ENCODE measurements around the gene MAVS.

Gene MAVS

DNA sequence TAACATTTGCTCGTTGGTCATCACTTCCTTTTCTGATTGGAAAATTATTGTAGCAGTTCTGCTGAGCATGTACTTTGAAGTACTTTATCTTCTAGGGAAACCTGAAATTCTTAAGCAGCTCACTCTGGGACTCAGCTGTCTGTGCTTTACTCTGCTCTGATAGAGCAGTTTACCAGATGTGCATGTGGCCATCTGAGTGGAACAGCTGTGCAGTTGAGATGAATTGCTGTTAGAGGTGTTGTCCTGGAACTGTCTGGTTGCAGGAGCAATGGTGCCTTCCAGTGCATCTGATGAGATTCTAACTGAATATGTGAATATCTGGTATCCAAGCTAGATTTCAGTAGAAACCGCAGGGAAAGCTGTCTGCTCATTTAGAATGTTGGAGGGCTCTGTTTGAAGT is 69.7 kb downstream of the MAVS start:
- DNase-seq: no peak

DNA sequence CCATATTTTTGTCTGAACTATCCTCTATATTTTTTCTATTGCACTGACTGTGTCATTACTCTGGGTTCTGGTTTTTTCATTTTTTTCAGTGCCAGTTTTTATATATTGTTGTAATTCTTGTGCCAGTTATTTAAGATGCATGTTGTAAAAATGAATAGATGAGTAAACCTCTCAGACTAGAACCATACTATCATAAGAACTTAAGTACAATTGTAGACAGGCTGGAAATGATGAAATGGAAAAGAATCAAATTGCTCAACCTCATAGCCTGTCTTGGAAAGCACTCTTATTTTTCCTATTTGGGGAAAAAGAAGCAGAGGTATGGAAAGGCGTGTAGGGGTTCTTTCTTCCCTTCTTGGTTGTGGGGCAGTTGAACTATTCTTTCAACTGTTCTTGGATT is 72.7 kb downstream of the MAVS start:
- DNase-seq: no peak

DNA sequence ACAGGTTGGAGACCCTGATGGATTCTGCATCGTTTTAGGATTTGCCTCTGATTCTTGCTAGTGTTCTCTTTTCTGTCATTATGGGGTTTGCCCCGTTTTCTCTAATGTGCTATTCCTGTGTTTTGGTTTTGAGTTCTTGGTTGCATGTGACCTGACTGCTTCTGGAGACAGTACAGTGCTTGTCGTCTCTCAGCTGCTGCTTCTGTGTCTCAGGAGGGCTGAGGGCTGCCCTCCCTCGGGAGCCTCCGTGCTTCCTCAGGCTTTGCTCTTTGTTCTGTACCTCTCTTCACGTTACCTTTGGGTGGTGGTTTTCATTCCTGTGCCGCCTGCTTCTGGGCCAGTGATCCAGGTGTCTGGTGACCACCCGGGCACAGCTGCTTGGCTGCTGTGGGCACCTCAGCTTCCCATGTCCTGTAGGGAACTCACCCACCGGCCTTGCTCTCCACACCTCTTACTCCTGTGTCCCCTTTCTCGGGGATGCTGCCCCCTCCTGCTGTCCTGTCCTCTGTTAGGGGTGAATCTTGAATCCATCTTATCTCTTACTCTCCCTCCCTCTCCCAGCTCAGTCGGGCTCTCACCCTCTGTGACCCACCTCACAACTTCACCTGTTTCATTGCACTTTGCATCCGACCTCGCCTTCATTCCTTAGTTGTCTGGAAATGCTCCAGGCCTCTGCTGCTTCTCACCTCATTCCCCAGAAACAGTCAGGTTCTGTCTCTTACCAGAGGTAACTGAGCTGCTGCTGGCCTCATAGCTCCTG is 75.8 kb downstream of the MAVS start:
- no peak for DNase-seq

- DNase-seq: no peak
Measured at GRCh38 chr20:3922983-3923339, 76.3 kb downstream of the MAVS start.

DNA sequence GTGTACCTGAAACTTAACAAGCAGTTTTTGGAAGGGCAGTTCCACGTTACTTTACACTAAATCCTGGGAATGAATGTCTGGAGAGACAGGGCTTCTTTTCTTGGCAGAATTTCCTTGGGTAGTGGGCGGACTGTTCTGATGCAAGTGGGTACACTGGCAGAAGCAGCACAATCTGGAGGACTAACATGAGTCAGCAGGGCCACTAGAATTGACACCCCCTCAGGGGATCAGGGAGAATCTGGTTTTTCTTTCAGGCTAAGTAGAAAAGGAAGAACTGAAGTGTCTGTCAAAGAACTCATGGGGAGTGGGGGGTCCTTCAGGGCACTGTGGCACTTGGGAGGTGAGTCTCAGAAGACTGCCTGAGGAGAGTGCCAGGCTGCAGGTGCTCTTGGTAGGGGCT is 77.2 kb downstream of the MAVS start:
- DNase-seq: no peak

DNA sequence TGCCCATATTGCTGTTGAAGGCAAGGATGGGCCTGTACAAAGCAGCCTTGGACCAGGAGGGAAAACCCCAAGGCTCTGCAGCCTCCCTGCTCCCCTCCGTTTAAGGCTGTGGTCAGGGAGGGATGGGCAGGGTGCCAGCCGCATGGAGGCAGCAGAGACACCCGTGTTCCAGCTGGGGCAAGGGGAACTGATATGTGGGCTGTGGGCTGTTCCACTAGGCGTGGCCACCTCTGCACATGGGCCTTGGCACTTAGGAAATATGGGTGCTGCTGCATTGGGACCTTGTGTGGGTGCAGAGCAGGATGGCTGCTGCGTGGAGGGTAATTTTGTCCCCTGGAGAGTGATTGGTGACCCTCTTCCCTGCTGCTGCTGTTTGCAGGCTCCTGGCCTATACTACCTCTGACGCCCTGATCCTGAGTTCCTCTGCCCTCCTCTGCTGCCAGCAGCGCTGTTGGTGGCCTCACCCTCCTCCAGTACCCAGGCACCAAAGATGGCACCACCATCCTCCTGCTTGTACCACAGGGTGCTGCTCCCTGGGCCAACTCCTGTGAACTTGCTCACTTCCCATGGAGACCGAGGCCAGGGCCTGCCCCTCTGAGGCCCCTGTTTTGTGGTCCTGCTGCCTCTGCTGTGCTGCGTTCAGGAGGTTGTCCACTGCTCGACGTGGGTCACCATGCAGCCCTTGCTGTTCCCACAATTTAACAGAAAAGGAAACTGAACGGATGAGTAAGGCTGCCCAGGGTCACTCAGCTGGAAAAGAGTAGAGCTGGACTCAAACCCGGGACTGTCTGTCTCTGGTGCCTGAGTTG is 77.9 kb downstream of the MAVS start:
- no peak for DNase-seq

DNA sequence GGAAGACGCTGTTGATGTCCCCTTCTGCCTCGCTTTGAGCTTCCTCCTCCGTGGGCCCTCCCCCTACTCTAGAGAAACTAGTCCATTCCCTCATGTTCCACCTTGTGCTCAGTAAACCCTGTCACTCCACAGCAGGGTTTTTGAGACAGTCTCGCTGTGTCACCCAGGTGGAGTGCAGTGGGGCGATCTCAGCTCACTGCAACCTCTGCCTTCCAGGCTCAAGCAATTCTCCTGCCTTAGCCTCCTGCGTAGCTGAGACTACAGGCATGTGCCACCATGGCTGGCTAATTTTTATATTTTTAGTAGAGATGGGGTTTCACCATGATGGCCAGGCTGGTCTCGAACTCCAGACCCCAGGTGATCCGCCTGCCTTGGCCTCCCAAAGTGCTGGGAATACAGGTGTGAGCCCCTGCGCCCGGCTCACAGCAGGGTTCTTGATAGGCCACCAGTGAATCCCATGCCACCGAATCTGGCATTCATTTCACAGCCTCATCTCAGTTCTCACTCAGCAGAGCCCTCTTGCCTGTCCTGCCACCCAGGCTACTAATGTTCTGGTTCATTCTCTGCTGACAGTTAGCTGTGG is 78.6 kb downstream of the MAVS start:
- no peak for DNase-seq

Data from NCI-H1048 (cell line).